Neural progenitor cell (in vitro differentiated cells): ENCODE measurements around the gene TNIP1.

Experiments
- CTCF ChIP-seq: fragments of 200-600 bp; sonication (generic); IDR thresholded peaks from 2 replicates; pipeline ENCODE4 v1.5.1; 2017; ENCODE audit warnings: antibody characterized with exemption, mild to moderate bottlenecking
- EZH2 ChIP-seq: fragments of 200-600 bp; sonication (generic); IDR thresholded peaks from 2 replicates; pipeline ENCODE4 v1.6.1; 2017; ENCODE audit warnings: antibody characterized with exemption, mild to moderate bottlenecking, moderate library complexity
- EZH2phosphoT487 ChIP-seq: fragments of 200-600 bp; sonication (generic); IDR thresholded peaks from 2 replicates; pipeline ENCODE4 v1.6.1; 2017; ENCODE audit warnings: antibody characterized with exemption

- TF ChIP-seq CTCF, result no peak
- no peak for TF ChIP-seq EZH2
- TF ChIP-seq EZH2phosphoT487, result no peak
Measured at GRCh38 chr5:151026679-151027078, 54.2 kb downstream of the TNIP1 start.
